ENCODE data around the gene KCNK13.
"Not testable (repeated sequence)": the region's sequence is repeated elsewhere in the genome, so short reads cannot be mapped to it uniquely, and the experiment has no call there.

The KCNK13 gene

DNA sequence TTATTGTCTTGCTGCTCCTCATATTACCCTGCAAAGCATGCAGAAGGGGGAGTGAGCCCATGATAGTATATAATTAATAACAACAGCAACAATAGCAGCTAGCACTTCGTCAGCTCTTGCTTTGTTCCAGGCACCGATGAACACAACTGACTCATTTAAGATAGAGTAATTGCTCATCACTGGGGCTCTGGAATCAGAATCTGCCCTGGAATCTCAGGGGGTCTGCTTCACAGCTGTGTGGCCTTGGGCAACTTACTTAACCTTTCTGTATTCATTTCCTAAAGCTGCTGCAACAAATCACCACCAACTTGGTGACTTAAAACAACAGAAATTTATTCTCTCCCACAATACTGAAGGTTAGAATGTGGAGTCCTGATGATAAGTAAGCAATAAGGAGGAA, 139.6 kb downstream of the KCNK13 start:
- DNase-seq: no peak

DNA sequence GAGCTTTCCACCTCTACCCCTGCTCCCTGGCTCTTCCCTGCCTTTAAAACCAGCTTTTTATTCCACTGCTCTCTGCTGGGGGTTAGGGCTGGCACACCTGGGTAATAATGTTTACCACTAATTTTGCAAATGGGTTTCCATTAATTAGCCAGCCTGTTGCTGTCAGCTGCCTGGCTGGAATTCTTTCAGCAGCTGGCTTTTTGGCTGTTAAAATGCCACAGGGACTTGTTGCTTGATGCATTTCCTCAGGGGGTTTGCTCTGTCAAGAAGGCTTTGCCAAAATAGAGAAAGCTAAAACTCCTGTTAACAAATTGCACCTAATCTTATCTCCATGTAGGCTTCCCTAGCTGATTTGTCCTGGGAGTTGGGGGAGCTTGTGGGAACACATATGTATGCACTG, 142.7 kb downstream of the KCNK13 start:
- DNase-seq: no peak

DNA sequence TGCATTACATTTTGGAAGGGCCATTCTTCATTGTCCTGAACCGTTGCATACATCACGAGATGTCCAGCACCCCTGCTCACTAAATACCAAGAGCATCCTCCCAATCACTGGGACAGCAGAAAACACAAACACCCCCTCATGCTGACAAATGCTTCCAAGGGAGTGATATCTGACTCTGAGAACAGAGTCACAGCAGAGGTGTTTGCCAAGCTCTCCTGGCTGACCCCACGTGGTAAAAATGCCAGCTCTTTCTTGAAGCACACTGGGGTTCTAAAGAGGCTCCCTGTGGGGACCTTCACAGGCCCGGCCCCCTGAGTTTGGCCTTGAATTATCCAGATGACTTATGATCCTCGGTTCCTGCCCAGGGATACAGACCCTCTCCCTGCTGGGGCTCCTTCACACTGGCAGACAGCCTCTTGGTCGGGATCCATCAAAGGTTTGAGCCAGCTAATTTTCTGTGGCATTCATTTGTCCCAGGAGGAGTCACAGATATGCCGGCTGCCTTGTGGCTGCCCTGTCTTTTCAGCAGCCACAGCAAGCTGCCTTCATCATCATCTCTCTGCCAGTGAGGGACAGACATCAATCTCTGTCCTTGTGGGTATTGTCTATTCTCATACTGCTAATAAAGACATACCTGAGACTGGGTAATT, 151.4 kb downstream of the KCNK13 start:
- no peak for DNase-seq

DNA sequence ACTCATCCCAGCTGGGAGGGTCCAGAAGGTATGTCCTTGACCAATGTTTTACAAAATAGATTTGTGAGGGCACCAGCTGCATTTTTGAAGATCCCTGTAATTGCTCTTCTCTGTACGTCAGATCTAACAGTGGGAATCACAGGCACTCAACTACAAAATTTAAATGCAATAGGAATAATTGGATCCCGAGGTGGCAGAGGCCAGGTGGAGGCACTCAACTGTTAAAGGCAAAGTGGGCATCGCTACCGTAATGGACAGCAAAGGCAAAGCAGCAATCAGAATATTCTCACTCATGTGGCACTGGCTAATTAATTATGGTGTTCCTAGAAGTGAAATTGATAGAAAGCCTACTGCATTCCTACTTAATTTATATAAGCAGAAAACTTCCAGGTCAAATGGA, 166.7 kb downstream of the KCNK13 start:
- no peak for DNase-seq

DNA sequence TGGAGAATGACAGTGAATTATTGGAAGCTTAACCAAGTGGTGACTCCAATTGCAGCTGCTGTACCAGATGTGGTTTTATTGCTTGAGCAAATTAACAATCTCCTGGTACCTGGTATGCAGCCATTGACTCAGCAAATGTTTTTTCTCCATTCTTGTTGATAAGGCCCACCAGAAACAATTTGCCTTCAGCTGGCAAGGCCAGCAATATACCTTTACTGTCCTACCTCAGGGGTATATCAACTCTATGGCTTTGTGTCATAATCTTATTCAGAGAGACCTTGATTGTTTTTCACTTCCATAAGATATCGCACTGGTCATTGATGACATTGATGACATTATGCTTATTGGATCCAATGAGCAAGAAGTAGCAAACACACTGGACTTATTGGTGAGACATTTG, 168.1 kb downstream of the KCNK13 start:
- not testable (repeated sequence) for DNase-seq
